HG02973 (cell line): ENCODE data around the gene TMTC3.
"Not testable (repeated sequence)": the region's sequence is repeated elsewhere in the genome, so short reads cannot be mapped to it uniquely, and the experiment has no call there.

Experiments
- ATAC-seq: cut with Tn5 transposase; IDR thresholded peaks from one replicate; pipeline ENCODE4 v1.9.1; 2021; ENCODE audit warnings: moderate library complexity; ENCODE audit not compliant: unreplicated experiment

Gene TMTC3

DNA sequence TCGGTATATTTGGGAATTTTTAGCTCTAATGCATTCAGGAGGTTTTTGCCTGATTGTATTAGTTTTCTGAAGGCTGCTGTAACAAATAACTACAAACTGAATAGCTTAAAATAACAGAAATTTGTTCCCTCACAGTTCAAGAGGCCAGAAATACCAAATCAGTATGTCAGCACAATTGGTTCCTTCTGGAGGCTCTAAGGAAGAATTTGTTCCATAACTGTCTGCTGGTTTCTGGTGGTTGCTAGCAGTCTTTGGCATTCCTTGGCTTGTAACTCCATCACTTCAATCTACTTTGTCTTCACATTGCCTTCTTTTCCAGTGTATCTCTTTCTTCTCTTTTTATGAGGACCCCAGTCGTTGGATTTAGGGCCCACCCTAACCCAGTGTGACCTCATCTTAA lies 21.3 kb downstream of the TMTC3 start:
- no peak for ATAC-seq

- no peak for ATAC-seq
These were observed 24.1 kb downstream of the TMTC3 start for GRCh38 chr12:88166179-88166578.

DNA sequence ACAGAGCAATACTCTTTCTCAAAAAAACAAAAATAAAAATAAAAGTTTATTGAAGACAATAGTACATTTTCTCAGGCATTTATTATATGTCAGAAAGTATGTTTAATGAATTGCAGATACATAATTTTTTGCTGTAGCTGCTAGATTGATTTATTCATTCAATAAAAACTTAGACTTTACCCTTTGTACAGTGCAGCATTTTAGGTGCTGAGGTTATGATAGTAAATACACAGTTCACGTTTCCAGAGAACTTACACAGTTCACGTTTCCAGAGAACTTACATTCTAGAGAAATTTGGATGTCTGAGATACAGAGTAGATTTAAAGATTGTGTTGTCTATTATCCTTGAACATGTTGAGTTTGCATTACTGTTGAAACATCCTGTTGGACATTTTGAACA lies 25.3 kb downstream of the TMTC3 start:
- no peak for ATAC-seq

DNA sequence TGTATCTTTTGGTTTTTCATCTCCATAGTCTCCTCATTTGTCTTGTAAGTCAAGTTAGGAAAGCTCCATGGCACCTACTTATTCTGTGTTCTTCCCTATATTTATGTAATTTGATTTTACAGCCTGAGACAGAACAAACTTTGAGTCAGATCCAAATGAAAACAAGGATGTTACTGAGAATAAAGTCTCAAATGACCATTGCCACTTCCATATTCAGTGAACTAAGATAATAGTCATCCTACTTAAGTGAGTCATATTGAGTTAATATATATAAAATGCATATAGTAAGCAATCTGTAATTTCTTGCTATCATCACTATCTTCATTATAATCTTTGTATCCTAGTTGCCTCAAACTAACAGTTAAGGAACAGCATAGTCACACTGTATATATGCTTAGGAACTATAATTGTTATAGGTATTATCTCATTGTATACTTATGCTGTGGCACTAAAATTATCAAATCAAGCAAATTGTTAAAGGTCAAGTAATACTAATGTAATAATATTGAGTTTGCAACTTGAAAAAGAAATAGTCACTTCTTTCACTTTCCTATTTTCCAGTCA lies 30.8 kb downstream of the TMTC3 start:
- ATAC-seq = no peak

- ATAC-seq = no peak
These were observed 33.4 kb downstream of the TMTC3 start for GRCh38 chr12:88175544-88175943.

DNA sequence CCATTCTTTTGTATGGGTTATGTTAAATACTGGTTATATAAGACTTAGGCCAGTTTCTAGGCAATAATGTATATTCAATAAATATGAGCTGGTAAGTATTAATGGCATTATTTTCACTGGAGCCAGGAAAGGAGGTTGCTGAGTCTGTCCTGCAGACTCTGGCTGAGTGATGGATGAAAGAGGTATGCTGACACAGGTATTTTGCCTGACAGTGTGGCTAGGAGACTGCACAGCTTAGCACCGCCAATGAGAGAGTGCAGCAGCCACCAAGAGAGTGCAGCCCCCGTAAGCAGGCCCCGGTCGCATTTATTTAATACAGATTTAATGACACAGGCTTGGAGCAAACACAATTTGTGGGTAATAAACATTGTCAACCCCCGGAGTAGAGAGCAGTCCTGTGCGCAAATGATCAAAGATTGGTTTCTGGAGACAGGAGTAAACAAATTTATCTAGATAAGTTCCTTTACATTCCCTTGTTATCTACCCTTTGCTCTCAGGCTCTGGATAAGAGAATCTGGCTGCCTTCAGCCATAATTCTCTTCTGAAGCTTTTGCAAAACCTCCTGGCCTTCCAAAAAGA lies 37.4 kb downstream of the TMTC3 start:
- no peak for ATAC-seq

GRCh38 chr12:88181881-88182280 lies 39.8 kb downstream of the TMTC3 start:
- no peak for ATAC-seq

GRCh38 chr12:88182416-88182815 lies 40.3 kb downstream of the TMTC3 start:
- no peak for ATAC-seq

GRCh38 chr12:88184196-88184595 lies 42.1 kb downstream of the TMTC3 start:
- no peak for ATAC-seq

GRCh38 chr12:88185279-88185678 lies 43.2 kb downstream of the TMTC3 start:
- ATAC-seq = no peak

GRCh38 chr12:88185988-88186387 lies 43.9 kb downstream of the TMTC3 start:
- peak; percentile 95 for ATAC-seq

DNA sequence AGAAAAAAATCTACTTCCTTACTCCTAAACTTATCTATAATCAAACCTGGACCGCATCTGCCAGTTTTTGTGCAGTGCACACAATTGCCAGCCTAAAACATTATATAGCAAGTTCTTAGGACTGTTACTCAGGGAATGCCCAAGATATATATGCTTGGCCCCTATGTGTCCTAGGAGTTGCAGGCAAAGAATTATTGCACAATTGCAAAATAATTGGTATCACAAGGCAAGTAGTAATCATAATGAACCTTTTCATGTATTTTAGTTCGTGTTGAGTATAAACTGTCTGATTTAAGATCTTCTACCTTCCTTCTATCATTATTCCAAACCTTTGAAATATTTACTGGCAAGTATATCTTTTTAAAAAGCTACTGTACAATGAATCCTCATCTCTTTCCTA lies 45.5 kb downstream of the TMTC3 start:
- ATAC-seq = no peak

DNA sequence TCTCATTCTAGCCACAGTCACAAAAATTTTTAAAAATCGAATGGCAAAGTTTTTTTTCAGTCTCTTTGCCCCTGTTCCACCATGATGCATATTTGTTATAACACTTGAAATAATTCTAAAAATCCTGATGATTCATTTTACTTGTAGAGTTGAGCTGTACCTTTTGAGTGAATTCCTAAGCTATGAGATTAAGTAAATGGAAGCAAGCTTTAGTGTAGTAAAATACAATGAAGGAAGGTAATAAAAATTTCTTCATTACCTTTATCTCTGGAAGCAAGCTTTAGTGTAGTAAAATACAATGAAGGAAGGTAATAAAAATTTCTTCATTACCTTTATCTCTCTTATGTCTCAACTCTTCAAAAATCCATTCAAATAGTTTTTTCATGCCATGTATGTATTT lies 46.1 kb downstream of the TMTC3 start:
- ATAC-seq = no peak

- no peak for ATAC-seq
These were observed 50.3 kb downstream of the TMTC3 start for GRCh38 chr12:88192426-88192825.

- ATAC-seq = no peak
These were observed 52.8 kb downstream of the TMTC3 start for GRCh38 chr12:88194868-88195267.

DNA sequence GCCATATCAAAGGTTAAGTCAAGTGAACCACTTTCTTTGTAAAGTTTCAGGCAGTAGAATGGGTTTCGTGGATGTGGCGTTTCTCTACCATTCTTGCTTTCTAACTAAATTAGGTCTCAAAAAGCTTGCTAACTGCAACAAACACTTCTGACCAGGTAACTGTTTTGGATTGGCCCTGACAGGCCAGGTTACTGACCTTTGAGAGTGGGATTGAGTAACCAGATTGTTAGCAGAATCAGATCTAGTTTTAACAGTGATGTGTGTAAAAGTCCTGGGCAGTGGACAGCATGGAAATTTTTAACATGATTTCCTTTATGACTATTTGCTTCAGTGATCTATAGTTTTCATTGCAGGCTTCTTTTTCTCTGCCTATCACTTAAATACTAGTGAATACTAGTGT lies 57.9 kb downstream of the TMTC3 start:
- no peak for ATAC-seq

GRCh38 chr12:88202500-88202899 lies 60.4 kb downstream of the TMTC3 start:
- ATAC-seq = no peak

DNA sequence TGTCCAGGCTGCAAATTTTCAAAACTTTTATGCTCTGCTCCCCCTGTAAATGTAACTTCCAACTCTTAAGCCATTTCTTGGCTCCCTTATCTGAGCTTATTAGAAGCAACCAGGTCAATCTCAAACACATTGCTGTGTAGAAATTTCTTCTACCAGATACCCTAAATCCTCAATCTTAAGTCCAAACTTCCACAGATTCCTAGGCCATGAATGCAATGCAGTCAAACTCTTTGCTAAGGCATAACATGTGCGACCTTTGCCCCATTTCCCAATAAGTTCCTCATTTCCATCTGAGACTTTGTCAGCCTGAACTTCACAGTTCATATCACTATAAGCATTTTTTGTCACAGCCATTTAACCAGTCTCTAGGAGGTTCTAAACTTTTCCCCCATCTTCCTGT lies 64.5 kb downstream of the TMTC3 start:
- no peak for ATAC-seq

- ATAC-seq = no peak
These were observed 66.0 kb downstream of the TMTC3 start for GRCh38 chr12:88207921-88208620.

- ATAC-seq = no peak
These were observed 66.6 kb downstream of the TMTC3 start for GRCh38 chr12:88208661-88209060.

DNA sequence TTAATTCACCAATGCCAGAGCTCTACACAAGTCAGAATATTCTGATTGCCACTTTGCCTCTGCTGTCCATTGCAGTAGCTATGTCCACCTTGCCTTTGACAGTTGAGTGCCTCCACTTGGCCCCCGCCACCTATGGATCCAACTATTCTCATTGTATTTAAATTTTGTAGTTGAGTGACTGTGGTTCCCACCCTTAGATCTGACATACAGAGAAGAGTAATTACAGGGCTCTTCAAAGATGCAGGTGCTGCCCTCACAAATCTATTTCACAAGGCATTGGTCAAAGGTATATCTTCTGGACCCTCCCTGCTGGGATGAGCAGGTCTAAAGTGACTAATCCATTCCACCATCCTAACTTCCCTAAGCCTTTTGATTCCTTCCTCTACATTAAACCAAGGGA lies 68.2 kb downstream of the TMTC3 start:
- not testable (repeated sequence) for ATAC-seq

GRCh38 chr12:88218293-88218692 lies 76.2 kb downstream of the TMTC3 start:
- no peak for ATAC-seq

DNA sequence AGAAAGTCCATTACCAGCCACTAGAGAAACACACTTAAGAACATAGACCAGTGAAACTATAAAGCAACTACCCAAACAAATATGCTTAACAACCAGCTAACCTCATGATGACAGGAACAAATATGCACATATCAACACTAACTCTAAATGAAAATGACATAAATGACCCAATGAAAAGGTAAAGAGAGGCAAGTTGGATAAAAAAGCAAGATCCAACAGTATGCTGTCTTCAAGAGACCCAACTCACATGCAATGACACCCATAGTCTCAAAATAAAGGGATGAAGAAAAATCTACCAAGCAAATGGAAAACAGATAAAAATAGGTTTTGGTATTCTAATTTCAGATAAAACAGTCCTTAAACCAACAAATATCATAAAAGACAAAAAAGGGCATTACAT lies 77.8 kb downstream of the TMTC3 start:
- ATAC-seq = no peak
